ENCODE measurements around the gene STOML1. TPM values are rescaled to one million over a fixed set of nuclear protein-coding genes. Genes with fewer than 3 reads are reported as not detected.
A peak's percentile ranks its signal among the peaks of the same experiment; 100 is the strongest.

The STOML1 gene, protein sequence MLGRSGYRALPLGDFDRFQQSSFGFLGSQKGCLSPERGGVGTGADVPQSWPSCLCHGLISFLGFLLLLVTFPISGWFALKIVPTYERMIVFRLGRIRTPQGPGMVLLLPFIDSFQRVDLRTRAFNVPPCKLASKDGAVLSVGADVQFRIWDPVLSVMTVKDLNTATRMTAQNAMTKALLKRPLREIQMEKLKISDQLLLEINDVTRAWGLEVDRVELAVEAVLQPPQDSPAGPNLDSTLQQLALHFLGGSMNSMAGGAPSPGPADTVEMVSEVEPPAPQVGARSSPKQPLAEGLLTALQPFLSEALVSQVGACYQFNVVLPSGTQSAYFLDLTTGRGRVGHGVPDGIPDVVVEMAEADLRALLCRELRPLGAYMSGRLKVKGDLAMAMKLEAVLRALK
- total RNA-seq, result 10 to 100 TPM; 12.0 to 12.8 TPM

DNA sequence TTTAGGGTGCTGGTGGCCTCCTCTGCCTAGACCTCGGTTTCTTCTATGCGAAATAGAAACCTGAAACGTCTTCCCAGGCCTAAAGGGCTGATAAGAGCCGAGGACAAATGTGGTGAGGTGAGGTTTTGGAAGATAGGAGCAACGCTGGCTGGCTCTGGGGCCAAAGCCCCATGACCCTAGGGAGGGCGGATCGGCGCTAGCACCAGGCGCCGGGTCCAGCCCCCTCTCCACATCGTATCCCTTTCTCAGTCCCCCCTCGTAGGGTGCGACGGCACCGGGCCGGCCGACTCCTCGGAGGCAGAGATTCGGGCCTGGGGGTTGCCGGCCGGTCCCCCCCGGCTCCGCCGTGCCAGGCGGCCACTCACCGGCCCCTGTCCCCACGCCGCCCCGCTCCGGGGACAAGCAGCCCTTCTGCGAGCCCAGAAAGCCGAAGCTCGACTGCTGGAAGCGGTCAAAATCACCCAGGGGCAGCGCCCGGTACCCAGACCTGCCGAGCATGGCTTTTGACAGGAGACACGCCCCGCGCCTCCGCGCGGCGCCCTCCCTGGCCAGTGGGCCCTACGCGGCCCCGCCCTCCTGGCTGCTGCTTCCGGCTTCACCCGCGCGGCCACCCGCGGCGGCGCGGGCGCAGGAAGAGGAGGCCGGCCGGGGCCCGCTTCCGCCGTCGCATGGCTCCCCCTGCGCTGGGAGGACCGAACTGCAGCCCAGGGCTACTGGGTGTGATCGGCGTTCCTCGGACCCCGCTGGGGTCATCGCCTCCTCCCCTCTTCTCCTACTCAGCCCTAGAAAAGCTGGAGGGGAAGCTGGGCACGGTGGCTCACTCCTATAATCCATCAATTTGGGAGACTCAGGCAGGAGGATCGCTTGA lies at the start of gene STOML1:
STOML1 (minus strand) TSS at position 570 of the 868 bp plus-strand sequence; CDS start at position 498, 72 bp downstream.
- no peaks in the 10 kb centered on the region for H3K9me3 Mint-ChIP-seq
- POLR2A ChIA-PET, result no interaction called here
- peak within 1 kb of the TSS; percentile 93 for H3K27ac Mint-ChIP-seq
- H3K27me3 Mint-ChIP-seq, result no peaks in the 10 kb centered on the region
- peak; percentile 92 for DNase-seq
- peaks cover 50% of the 10 kb centered on the region for H3K4me1 Mint-ChIP-seq
- peaks cover 15% of the 10 kb centered on the region for H3K36me3 Mint-ChIP-seq (ENCODE audit: low read depth)
- H3K4me3 Mint-ChIP-seq, result peak within 1 kb of the TSS; percentile 78
- CTCF ChIA-PET, result interaction anchor here (0.6 to 6.7 kb wide), 7 partner anchors 9 to 549 kb away, joined by 3 to 63 read pairs (median 4); no protein-coding TSS in a partner anchor

DNA sequence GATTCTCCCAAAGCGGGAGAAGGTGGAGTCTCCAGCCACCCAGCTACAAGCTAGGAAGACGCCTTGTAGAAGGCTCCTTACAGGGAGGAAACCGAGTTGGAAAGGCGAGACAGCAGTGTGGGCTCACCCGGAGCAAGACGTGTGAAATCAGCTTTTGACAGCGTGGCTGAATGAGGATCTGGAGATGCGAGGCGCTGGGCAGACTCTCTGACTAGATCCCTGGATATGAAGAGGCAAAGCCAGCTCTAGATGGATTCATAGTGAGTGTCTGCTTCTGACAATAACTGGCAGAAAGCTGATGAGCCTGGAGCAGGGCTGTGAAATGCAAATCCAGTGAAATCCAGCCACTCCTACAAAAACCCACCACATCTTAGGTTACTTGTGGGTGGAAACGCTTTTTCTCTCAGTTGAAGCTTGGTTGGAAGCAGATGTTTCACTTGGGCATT lies 49.2 kb upstream of the STOML1 start:
- no peak for DNase-seq
- peaks cover 20% of the 10 kb centered on the region for H3K36me3 Mint-ChIP-seq (ENCODE audit: low read depth)
- H3K9me3 Mint-ChIP-seq, result no peaks in the 10 kb centered on the region
- H3K27ac Mint-ChIP-seq, result no peak overlapping the region
- ChIA-PET POLR2A (no interaction called here), CTCF (interaction anchor here (1.1 to 4.4 kb wide), 3 partner anchors 7 to 69 kb away, joined by 3 to 32 read pairs (median 3); no protein-coding TSS in a partner anchor)
- H3K4me1 Mint-ChIP-seq, result no peaks in the 10 kb centered on the region
- H3K4me3 Mint-ChIP-seq, result no peak overlapping the region
- H3K27me3 Mint-ChIP-seq, result no peaks in the 10 kb centered on the region

DNA sequence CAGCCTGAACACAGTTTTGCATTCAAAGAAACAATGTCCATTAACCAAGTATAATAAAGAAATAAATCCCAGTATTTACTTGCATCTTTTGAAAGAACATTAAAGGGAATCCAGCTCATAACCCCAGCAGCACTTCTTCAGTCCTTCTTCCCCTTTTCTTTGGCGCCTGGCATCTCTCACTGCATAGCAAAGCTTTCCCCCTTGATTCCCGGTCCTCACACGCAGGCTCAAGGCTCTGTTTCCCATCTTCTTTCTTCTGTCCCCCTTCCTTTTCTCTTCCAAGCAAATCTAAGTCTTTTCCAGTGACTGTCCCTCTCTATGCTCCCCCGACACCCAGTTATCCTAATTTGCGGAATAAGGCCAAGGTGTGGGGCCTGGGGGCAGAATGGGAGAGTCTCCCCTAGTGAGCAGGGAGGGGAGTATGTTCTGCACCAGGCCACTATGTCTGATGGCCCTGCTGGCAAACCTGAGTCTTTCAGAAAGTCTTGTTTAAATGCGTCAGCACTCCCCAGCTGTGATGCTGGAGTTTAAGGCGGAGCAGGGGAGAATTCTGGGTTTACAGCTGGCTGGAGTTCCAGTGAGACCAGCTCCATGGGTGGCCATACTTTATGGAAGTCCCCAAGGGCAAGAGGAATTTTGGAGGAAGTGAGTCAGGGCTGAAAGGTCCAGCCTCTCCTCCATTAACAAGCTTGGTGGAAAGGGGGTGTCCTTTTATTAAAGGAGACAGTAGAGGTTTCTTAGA lies 48.2 kb upstream of the STOML1 start:
- ChIA-PET POLR2A (interaction anchor here (0.6 kb wide), 1 partner anchor 9 kb away, joined by 6 read pairs; no protein-coding TSS in a partner anchor), CTCF (interaction anchor here (1.1 to 4.4 kb wide), 3 partner anchors 8 to 67 kb away, joined by 3 to 32 read pairs (median 3); no protein-coding TSS in a partner anchor)
- Mint-ChIP-seq H3K36me3 (ENCODE audit: low read depth) (peaks cover 27% of the 10 kb centered on the region), H3K9me3 (no peaks in the 10 kb centered on the region), H3K27me3 (no peaks in the 10 kb centered on the region), H3K4me3 (no peak overlapping the region), H3K4me1 (no peaks in the 10 kb centered on the region), H3K27ac (peak overlapping the region; percentile 74)
- DNase-seq, result no peak

DNA sequence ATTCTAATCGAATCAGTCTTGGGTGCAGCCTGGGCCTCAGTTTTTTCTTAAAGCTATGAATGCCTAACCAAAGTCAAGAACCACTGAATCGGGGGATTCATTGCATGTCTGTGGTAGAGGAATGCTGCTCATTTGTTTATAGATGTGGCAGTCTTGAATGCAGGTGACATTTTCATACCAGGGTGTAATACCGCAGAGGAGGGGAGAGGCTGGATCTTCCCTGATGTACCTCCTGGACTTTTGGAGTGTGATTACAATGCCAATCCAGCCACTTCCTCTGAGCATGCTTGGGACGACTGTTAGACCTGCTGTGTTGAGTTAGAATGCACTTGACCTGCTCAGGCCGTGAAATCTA lies 47.5 kb upstream of the STOML1 start:
- no peak for DNase-seq
- H3K27ac Mint-ChIP-seq, result no peak overlapping the region
- no peaks in the 10 kb centered on the region for H3K9me3 Mint-ChIP-seq
- H3K27me3 Mint-ChIP-seq, result no peaks in the 10 kb centered on the region
- H3K4me3 Mint-ChIP-seq, result no peak overlapping the region
- ChIA-PET POLR2A (no interaction called here), CTCF (interaction anchor here (0.6 to 4.4 kb wide), 2 partner anchors 9 to 112 kb away, joined by 3 to 32 read pairs; no protein-coding TSS in a partner anchor)
- peaks cover 32% of the 10 kb centered on the region for H3K36me3 Mint-ChIP-seq (ENCODE audit: low read depth)
- no peaks in the 10 kb centered on the region for H3K4me1 Mint-ChIP-seq

DNA sequence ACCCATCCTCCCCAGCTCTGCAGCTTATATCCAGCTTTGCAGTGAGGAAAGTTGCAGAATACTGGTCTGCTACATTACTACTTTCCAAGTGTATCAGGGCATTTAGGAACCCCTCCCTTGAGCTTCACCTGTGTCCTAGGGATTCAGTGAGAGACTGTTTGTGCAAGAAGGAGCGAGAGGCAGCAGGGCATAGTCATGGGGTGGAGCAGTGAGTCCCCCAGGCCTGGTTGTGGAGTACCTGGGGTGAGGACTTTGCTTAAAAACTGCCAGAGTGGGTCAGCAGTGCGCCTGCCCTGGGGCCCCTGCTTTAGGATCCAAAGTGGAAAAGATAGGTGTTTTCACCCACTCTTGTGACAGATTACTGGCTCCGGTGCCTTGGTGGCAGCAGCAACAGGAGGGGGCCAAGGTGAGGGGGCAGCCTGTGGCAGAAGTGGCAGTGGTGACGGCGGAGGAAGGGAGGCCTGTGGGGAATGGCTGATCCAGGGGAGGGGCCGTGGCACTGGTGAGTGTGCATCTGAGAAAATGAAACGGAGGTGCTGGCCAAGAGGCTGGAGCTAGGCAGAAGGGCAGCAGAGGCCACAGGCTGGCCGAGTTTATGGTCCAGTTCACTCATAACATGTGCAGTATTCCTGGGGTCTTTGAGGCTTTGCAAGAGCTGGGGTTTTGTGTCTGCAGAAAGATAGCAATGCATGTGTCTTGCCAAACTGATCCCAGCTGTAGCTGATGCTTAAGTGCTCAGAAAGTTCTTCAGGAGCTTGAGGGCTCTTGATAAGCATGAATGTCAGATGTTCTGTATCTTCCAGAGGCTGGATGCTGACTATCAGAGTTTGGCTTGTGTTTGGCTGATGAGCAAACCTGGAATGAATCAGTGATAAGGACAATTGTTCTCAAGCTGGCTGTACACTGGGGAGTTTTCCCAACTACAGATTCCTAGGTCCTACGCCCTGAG lies 46.9 kb upstream of the STOML1 start:
- CTCF ChIA-PET, result interaction anchor here (0.6 to 4.4 kb wide), 4 partner anchors 10 to 111 kb away, joined by 3 to 32 read pairs (median 4); no protein-coding TSS in a partner anchor
- POLR2A ChIA-PET, result interaction anchor here (0.6 kb wide), 1 partner anchor 79 kb away, joined by 3 read pairs; no protein-coding TSS in a partner anchor
- no peak for DNase-seq
- no peaks in the 10 kb centered on the region for H3K9me3 Mint-ChIP-seq
- H3K36me3 Mint-ChIP-seq (ENCODE audit: low read depth), result peaks cover 37% of the 10 kb centered on the region
- no peaks in the 10 kb centered on the region for H3K27me3 Mint-ChIP-seq
- H3K4me1 Mint-ChIP-seq, result no peaks in the 10 kb centered on the region
- peak overlapping the region; percentile 58 for H3K27ac Mint-ChIP-seq
- no peak overlapping the region for H3K4me3 Mint-ChIP-seq

DNA sequence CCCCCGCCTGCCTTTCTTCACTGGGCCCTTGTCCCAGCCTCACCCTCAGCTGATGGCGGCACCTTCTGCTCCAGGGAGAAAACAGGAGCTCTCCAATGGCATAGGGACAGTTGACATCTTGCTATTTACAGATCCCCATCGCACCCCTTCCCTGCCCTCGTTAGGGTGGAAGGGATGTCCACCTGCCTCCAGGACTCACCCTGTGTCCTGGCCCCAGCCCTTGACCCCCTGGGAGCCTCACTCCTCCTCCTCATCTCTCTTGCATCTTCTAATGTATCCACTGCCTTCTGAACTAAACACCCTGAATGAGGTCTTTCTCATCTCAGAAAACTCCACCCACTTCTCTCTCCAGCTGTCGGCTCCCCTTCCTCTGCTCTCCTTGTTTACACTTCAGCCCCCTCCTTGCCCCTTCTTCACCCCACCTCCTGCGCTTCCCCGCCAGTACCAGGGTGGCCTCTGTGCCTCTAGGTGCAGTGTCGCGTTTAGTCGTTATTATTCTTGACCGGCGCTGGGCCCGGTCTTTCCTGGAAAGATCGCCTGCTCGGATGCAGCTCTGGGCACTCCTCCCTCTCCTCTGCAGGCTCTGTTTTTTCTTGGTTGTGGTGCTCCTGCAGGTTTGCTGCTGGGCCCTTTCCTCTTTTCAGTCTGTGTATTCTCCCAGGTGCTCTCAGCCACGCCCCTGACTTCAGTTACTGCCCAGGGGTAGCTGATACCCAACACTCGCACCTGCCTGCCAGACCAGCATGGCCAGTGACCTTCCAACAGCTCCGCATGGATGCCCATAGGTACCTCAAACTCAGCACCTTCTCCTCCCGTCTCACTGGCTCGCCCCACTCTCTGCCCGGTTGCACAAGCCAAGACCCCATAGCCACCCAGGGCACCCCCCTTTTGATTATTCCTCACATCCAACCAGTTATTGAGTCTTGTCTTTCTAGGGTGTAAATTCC lies 45.3 kb upstream of the STOML1 start:
- Mint-ChIP-seq H3K36me3 (ENCODE audit: low read depth) (peaks cover 41% of the 10 kb centered on the region), H3K9me3 (no peaks in the 10 kb centered on the region), H3K27me3 (no peaks in the 10 kb centered on the region), H3K4me3 (no peak overlapping the region), H3K4me1 (no peaks in the 10 kb centered on the region), H3K27ac (peak overlapping the region; percentile 31)
- CTCF ChIA-PET, result interaction anchor here (0.8 to 4.4 kb wide), 8 partner anchors 8 to 72 kb away, joined by 3 to 32 read pairs (median 4); partner anchors contain the start of gene PML
- POLR2A ChIA-PET, result no interaction called here
- DNase-seq, result no peak

DNA sequence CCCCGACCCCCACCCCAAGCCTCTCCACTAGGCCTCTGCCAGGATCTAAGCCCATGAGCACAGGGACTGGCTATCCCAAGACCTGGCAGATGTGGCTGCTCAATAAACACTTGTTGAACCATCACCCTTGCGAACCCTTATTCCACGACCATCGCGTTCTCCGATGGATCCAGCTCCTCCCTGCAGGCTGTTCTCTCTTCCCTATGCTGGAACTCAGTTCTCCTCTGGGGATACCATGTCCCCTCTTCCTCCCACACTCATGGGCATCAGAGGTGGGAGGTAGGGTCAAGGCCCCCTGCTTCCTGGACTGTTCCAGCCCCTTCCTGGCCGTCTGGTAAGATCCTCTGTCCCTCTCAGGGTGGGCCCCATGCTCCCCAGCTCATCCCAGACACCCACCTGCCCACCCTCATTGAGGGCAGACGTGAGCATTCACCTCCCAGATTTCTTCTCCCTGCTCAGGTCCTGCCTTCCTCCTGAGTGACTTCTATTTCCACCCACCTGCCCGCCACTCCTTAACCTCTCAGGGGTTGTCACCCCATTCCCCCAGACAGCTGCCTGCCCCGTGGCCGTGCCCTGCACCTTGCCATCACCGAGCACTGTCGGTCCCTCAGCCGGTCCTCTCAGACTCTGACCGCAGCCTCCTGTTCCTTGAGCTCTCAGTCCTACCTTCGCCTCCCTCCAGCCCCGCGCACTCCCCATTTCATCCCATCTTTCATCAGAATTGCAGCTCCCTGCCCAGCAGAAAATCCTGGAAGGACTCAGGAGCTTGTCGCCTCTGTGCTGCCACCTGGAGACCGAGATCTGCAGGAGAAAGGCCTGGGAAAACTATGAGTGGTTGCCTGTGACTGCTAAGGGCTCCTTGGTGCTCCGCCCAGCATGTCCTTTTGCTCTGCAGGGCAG lies 44.4 kb upstream of the STOML1 start:
- no peak overlapping the region for H3K4me3 Mint-ChIP-seq
- H3K4me1 Mint-ChIP-seq, result no peaks in the 10 kb centered on the region
- no peak for DNase-seq
- ChIA-PET POLR2A (interaction anchor here (0.7 kb wide), 1 partner anchor 9 kb away, joined by 4 read pairs; no protein-coding TSS in a partner anchor), CTCF (interaction anchor here (0.8 to 1.7 kb wide), 4 partner anchors 9 to 71 kb away, joined by 3 to 5 read pairs (median 4); no protein-coding TSS in a partner anchor)
- no peak overlapping the region for H3K27ac Mint-ChIP-seq
- H3K36me3 Mint-ChIP-seq (ENCODE audit: low read depth), result peaks cover 46% of the 10 kb centered on the region
- H3K27me3 Mint-ChIP-seq, result no peaks in the 10 kb centered on the region
- H3K9me3 Mint-ChIP-seq, result no peaks in the 10 kb centered on the region

DNA sequence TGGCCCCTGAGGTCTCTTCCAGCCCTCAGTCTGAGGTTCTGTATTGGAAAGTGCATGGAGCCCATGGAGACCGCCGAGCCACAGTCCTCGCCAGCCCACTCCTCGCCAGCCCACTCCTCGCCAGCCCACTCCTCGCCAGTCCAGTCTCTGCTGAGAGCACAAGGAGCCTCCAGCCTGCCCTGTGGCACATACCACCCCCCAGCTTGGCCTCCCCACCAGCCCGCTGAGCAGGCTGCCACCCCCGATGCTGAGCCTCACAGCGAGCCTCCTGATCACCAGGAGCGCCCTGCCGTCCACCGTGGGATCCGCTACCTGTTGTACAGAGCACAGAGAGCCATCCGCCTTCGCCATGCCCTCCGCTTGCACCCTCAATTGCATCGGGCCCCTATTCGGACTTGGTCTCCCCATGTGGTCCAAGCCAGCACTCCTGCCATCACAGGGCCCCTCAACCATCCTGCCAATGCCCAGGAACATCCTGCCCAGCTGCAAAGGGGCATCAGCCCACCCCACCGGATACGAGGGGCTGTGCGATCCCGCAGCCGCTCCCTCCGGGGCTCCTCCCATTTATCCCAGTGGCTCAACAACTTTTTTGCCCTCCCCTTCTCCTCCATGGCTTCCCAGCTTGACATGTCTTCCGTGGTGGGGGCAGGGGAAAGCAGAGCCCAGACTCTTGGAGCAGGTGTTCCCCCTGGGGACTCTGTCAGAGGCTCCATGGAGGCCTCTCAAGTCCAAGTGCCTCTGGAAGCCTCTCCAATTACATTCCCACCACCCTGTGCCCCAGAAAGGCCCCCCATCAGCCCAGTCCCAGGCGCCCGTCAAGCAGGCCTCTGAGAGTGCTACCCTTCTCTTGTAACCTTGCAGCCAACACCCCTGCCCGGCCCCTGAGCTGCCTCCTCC lies 43.3 kb upstream of the STOML1 start:
- H3K27ac Mint-ChIP-seq, result no peak overlapping the region
- no peaks in the 10 kb centered on the region for H3K4me1 Mint-ChIP-seq
- ChIA-PET POLR2A (no interaction called here), CTCF (interaction anchor here (1.7 to 2.4 kb wide), 2 partner anchors 13 to 62 kb away, joined by 5 to 11 read pairs; no protein-coding TSS in a partner anchor)
- H3K27me3 Mint-ChIP-seq, result no peaks in the 10 kb centered on the region
- peaks cover 55% of the 10 kb centered on the region for H3K36me3 Mint-ChIP-seq (ENCODE audit: low read depth)
- DNase-seq, result no peak
- H3K9me3 Mint-ChIP-seq, result no peaks in the 10 kb centered on the region
- H3K4me3 Mint-ChIP-seq, result no peak overlapping the region

DNA sequence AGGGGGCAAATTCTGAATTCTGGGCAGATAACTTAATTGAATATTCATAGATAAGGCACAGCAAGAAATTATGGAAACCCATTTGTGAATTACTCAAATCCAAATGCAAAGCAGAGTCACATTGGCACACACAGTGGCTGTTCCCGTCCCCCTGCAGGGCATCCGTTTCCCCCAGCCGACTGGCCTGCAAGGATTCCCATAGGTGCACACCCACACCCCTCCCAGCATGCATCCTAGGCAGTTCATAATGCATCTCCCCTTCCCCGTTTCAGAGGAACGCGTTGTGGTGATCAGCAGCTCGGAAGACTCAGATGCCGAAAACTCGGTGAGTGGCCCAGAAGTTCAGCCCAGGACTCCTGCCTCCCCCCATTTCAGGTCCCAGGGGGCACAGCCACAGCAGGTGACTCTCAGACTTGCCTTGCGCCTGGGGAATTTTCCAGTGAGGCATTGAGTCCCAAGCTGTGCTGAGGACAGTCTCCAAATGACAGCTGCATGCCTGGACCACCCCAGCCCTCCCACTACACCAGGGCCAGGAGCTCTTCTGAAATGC lies 42.2 kb upstream of the STOML1 start:
- H3K4me3 Mint-ChIP-seq, result no peak overlapping the region
- ChIA-PET CTCF (interaction anchor here (2.4 kb wide), 1 partner anchor 14 kb away, joined by 11 read pairs; no protein-coding TSS in a partner anchor), POLR2A (no interaction called here)
- no peak for DNase-seq
- no peaks in the 10 kb centered on the region for H3K27me3 Mint-ChIP-seq
- H3K9me3 Mint-ChIP-seq, result no peaks in the 10 kb centered on the region
- no peaks in the 10 kb centered on the region for H3K4me1 Mint-ChIP-seq
- peaks cover 58% of the 10 kb centered on the region for H3K36me3 Mint-ChIP-seq (ENCODE audit: low read depth)
- no peak overlapping the region for H3K27ac Mint-ChIP-seq
